Activated CD4-positive, CD25-positive, alpha-beta regulatory T cell treated with anti-CD3 and anti-CD28 coated beads, Interleukin-2, amount 50 U/mL, for 16 hours (primary cell): ENCODE results near the gene SMYD4.
"Not testable (repeated sequence)": the region's sequence is repeated elsewhere in the genome, so short reads cannot be mapped to it uniquely, and the experiment has no call there.

Source experiments
- DNase-seq: peaks from one replicate; pipeline ENCODE4 v3.0.0-alpha.2; 2020; ENCODE audit warnings: low read depth, low spot score

SMYD4 gene

DNA sequence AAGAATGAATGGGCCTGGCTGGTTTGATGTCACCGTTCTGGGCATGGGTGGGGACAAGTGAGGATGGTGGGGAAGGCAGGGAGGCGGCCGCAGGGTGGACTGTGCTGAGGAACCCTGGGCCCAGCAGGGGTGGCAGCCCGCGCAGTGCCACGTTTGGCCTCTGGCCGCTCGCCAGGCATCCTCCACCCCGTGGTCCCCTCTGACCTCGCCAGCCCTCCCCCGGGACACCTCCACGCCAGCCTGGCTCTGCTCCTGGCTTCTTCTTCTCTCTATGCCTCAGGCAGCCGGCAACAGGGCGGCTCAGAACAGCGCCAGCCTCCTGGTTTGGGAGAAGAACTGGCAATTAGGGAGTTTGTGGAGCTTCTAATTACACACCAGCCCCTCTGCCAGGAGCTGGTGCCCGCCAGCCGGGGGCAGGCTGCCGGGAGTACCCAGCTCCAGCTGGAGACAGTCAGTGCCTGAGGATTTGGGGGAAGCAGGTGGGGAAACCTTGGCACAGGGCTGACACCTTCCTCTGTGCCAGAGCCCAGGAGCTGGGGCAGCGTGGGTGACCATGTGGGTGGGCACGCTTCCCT lies 74.4 kb downstream of the SMYD4 start:
- DNase-seq, result no peak

GRCh38 chr17:1754430-1755112 lies 75.1 kb downstream of the SMYD4 start:
- DNase-seq, result no peak

DNA sequence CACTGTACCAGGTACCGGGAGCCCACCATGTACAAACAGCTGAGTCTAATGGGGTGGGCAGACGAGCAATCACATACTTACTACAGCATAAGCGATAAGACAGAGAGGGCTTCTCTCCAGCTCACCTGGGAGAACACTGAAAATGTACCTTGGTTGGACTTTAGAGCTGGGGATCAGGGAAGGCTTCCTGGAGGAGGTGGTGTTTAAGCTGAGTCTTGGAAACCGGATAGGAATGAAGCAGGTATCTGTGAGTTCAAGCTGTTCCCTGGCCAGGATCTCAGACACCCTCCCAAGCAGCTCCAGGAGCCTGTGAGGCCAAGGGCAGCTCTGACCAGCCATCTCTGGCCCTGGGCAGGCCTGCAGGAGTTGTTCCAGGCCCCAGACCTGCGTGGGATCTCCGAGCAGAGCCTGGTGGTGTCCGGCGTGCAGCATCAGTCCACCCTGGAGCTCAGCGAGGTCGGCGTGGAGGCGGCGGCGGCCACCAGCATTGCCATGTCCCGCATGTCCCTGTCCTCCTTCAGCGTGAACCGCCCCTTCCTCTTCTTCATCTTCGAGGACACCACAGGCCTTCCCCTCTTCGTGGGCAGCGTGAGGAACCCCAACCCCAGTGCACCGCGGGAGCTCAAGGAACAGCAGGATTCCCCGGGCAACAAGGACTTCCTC lies 75.8 kb downstream of the SMYD4 start:
- DNase-seq, result no peak

- no peak for DNase-seq
Measured at GRCh38 chr17:1752425-1753262, 77.1 kb downstream of the SMYD4 start.

- DNase-seq, result no peak
Measured at GRCh38 chr17:1750628-1751027, 79.1 kb downstream of the SMYD4 start.

- DNase-seq, result no peak
Measured at GRCh38 chr17:1746975-1747543, 82.6 kb downstream of the SMYD4 start.

GRCh38 chr17:1745513-1746020 lies 84.1 kb downstream of the SMYD4 start:
- no peak for DNase-seq

- no peak for DNase-seq
Measured at GRCh38 chr17:1744551-1745512, 84.9 kb downstream of the SMYD4 start.

- no peak for DNase-seq
Measured at GRCh38 chr17:1743088-1743439, 86.6 kb downstream of the SMYD4 start.

DNA sequence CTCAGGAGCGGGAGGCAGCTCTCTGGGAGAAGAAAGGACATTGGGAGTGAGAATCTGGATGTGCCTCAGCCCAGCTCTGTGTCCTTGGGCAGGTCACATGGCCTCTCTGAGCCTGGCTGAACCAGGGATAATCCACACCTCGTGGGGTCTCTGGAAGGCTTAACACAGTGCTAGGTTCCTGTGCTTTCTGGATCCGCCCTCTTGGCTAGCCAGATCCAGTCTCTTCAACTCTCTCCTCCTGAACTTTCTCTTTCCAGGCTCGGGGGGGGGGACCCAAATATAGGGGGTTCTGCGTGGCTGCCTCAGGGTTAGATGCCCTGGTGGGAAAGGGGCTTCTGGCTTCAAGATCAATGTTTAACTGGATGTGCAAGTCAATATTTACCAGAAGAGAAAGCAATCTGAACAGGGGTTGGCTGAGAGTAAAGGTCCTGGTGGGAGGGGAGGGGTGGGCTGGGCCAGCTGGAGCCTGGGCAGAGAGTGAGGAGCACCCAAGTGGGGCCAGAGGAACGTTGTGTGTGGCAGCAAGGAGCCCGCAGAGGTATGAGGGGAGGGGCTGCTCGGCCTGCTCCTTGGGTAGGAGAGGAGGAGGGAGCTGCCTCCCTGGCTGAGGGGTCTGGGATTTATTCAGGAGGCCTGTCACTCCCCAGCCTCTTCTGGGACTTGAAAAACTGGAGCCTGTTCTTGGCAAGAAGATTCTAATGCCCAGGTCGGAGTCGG lies 87.2 kb downstream of the SMYD4 start, which contains the start of gene SERPINF2:
SERPINF2 (plus strand) TSS at position 501 of the 717 bp plus-strand sequence. CDS start 2,125 bp downstream, outside the sequence.
- no peak for DNase-seq

- not testable (repeated sequence) for DNase-seq
Measured at GRCh38 chr17:1741899-1742298, 87.8 kb downstream of the SMYD4 start.

DNA sequence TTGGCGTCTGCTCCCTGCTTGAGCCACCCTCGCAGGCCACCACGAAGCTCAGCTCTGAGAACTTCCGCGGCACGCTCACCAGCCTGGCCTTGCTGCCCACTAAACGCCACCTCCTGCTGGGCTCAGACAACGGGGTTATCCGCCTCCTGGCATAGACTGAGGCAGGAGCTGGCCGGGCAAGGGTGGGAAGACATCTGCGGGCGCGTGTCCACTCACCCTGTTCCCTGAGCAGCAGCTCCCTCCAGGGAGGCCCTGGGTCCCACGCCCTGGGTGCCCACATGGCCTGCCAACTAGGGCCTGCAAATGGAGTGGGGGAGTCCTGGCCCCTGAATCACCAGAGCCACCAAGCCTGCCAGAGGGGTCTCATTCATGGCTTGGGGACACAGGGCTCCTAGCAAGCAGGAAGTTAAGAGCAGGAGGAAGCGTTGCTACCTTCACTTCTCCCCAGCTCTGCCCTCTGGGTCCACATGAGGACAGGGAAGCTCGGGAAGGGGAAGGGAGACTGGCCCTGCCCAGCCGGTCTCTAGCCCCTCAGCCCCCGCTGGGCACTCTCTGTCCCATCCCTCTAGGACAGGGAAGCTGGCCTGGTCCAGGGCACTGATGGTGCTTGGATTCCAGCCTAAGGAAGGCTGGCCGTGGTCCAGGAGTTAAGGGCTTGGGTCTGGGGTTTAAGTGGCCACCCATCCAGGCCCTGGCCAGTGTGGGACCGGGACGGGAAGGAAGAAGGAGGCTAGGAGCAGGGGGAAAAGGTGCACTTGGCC lies 92.0 kb downstream of the SMYD4 start:
- no peak for DNase-seq

DNA sequence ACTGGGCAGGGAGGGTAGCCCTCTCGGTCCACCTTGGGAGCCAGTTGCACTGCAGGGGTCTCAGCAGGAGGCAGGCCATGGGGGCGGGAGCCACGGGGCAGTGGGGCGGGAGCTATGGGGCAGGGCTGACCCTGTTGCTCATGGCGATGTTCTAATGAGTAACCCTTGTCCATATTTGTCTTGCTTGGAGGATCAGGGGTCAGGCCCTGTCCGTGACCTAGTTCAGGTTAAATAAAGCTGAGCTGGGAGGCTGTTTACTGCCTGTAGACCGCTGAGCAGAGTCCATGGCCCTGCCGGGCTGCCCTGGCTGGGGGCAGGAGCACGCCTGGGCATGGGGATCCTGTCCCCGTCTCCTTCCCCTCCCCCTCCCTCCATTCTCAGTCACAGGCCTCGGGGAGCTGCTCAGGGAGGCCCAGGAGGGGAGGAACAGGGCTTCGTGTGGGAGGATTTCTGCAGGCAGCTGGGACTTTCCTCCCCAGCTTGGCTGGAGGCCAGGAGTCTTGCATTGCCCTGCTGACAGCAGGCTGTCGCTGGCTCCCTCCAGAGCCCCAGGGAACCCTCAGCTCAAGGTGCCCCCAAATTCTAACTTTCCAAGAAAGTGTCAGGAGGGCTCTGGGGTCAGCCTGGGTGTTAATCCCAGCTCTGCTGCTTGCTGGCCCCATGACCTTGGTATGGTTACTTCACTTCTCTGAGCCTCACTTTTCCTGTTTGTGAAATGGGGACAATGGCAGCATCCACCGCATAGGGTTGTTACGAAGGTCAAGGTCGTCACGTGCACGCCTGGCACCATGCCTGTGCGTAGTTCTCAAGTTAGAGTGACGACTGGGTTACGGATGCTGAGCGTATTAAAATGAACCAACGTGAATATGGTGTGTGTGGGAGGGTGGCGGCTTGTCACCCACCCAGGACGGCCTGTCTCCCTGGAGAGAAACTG lies 93.1 kb downstream of the SMYD4 start:
- no peak for DNase-seq

DNA sequence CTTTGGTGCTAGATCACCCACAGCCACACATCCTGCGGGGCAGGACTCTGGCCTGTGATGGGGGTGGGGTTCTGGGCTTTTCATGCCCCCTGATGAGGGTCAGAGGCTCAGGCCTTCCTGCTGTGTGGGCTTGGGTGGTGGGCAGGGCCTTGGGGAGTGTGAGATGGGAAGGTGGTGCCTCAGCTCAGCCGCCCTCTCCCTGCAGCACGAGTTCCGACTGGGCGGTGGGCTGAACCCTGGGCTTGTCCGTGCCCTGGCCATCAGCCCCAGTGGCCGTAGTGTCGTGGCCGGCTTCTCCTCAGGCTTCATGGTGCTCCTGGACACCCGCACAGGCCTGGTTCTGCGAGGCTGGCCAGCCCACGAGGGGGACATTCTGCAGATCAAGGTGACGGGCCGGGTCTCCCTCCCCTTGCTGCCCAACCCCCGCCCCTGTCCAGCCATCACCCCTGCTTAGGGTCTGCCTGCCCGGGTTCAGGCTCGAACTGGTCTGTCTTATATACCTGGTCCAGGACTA lies 93.8 kb downstream of the SMYD4 start:
- DNase-seq, result no peak

- DNase-seq, result no peak
Measured at GRCh38 chr17:1735418-1735817, 94.3 kb downstream of the SMYD4 start.

GRCh38 chr17:1733759-1734158 lies 95.9 kb downstream of the SMYD4 start:
- DNase-seq, result no peak

DNA sequence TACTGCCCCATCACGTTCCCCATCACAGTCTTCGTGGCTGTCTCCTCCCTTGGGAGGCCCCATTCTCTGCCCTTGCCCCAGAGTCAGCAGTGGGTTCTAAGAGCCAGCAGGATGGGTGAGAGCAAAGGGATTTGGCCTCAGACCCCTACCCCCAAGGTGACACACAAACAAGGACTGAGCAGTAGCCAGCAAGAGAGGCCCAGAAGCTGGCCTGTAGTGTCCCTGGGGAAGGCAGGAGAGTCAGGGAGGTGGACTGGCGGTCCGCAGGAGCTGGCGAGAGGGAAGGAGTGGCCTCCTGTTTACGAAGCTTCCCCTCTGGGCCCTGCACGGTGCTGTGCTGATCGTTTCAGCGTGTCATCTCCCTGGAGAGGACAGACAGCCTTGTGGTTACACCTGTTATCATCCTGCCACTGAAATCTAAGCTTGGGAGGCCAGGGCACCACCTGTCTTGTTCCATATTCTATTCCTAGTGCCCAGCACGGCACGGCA lies 96.8 kb downstream of the SMYD4 start:
- no peak for DNase-seq
